SK-N-SH (cell line): Measurements from ENCODE around the gene EWSR1.

ENCODE experiments used
- GABPA ChIP-seq: IDR thresholded peaks from 2 replicates; pipeline ENCODE4 v1.4.0; 2012; ENCODE audit warnings: low read depth, mild to moderate bottlenecking
- POLR2AphosphoS5 ChIP-seq: IDR thresholded peaks from 2 replicates; pipeline ENCODE4 v1.6.1; 2012; ENCODE audit warnings: low read depth, low read length
- TF ChIP-seq, protein P1 (sequence below): fragments of 200-600 bp; sonication (generic); IDR thresholded peaks from 2 replicates; pipeline ENCODE4 v1.6.1; 2017; ENCODE audit warnings: antibody characterized with exemption, mild to moderate bottlenecking, moderate library complexity

DNA sequence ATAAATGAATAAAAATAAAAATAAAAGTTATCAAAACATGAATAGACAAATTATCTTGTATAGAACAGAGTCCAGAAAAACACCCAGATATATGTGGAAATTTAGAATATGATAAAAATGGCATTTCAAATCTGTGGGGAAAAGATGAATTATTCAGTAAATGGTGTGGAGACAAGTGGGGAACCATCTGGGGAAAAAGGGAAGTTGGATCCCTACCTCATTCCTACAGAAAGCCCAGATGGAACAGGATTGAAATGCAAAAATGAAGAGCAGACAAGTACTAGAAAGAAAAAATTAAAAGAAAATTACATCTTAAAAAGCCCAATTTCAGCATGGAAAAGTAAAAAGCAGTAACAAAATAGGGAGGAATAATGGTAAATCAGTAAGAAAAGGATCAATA, 55.6 kb downstream of the EWSR1 start:
- TF ChIP-seq, protein P1, sequence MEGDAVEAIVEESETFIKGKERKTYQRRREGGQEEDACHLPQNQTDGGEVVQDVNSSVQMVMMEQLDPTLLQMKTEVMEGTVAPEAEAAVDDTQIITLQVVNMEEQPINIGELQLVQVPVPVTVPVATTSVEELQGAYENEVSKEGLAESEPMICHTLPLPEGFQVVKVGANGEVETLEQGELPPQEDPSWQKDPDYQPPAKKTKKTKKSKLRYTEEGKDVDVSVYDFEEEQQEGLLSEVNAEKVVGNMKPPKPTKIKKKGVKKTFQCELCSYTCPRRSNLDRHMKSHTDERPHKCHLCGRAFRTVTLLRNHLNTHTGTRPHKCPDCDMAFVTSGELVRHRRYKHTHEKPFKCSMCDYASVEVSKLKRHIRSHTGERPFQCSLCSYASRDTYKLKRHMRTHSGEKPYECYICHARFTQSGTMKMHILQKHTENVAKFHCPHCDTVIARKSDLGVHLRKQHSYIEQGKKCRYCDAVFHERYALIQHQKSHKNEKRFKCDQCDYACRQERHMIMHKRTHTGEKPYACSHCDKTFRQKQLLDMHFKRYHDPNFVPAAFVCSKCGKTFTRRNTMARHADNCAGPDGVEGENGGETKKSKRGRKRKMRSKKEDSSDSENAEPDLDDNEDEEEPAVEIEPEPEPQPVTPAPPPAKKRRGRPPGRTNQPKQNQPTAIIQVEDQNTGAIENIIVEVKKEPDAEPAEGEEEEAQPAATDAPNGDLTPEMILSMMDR = no peak
- no peak for TF ChIP-seq POLR2AphosphoS5
- TF ChIP-seq GABPA = no peak
